ENCODE data around the gene CFAP90. TPM values are rescaled to one million over a fixed set of nuclear protein-coding genes. Genes with fewer than 3 reads are reported as not detected.
A peak's percentile ranks its signal among the peaks of the same experiment; 100 is the strongest.

The CFAP90 gene
- total RNA-seq, 1 donor: not detected

DNA sequence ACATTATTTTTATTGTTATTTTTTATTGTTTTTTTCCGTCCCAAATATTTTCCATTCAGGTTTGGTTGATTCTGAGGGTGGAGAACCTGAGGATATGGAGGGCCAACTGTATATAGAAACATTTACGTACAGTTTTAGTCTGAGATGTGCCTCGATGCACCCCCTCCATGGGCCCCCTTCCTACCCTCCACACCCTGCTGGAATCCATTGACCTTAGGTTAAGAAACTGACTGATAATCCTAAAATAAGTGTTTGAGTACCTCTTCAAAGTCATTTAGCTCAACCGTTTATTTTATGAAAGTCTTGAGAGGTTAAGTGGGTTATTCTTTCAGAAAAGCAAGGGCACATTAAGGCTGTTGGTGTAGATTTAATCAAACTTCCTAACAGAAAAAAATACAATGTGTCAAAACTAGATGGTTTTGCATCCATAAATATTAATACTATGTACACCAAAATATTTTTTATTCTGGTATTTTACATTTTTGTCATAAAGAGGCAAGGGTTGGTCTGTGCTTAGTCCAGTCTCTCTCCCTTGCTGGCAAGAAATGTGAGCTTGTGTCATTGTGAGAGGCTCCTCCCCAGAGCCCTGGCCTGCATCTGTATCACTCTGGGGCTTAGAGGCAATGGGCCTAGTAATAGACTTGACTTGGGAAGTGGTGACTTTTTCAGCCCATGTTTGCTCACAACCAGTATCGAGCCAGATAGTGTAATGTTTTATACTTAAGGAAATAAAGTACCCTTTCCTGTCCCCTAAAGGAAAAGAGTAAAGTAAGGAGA is 33.7 kb upstream of the CFAP90 start:
- no peak overlapping the region for H3K4me3 ChIP-seq (ENCODE audit: low read depth, low read length)
- DNase-seq (ENCODE audit: low read depth): peak; percentile 25
- TF ChIP-seq, protein P1, sequence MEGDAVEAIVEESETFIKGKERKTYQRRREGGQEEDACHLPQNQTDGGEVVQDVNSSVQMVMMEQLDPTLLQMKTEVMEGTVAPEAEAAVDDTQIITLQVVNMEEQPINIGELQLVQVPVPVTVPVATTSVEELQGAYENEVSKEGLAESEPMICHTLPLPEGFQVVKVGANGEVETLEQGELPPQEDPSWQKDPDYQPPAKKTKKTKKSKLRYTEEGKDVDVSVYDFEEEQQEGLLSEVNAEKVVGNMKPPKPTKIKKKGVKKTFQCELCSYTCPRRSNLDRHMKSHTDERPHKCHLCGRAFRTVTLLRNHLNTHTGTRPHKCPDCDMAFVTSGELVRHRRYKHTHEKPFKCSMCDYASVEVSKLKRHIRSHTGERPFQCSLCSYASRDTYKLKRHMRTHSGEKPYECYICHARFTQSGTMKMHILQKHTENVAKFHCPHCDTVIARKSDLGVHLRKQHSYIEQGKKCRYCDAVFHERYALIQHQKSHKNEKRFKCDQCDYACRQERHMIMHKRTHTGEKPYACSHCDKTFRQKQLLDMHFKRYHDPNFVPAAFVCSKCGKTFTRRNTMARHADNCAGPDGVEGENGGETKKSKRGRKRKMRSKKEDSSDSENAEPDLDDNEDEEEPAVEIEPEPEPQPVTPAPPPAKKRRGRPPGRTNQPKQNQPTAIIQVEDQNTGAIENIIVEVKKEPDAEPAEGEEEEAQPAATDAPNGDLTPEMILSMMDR (IDR thresholded peaks at IDR 0.05; ENCODE audit: insufficient read depth, low read length): no peak

DNA sequence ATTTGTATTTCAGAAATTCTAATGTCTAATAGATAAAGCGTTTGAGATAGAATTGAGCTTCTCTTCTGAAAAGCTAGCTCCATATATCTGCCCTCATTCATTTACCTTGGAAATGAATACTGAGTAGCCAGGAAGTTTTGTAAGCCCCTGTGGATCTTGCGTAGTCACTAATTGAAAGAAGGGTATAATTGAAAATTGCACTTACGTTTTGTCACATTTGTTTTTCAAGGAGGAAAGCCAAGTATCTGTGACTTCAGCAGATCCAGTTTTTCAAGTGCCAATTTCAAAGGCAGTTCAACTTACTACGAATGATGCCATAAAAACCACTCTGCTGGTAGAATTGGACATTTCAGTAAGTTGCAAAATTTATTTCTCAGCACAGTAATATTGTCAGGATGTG is 32.0 kb upstream of the CFAP90 start:
- TF ChIP-seq, protein P1 (IDR thresholded peaks at IDR 0.05; ENCODE audit: insufficient read depth, low read length): no peak
- H3K4me3 ChIP-seq (ENCODE audit: low read depth, low read length): no peak overlapping the region
- no peak for DNase-seq (ENCODE audit: low read depth)

DNA sequence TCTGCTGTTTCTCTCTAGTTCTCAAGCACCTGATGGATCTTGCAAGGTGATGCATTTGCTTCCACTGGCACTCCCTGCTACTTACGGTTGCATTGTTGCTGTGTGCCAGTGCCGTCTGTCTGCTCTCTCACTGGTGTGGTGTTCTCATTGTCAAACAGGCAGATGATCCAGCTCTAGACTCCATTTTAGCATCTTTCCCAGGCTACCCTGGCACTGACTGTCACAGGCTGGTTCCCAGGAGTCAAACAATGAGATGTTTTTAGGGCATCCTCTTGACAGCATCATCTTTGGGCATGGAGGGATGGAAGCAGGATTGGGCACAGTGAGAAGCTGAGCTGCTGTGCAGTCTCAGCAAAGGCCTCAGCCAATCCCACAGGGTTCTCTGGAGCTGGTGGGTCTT is 30.9 kb upstream of the CFAP90 start:
- no peak overlapping the region for H3K4me3 ChIP-seq (ENCODE audit: low read depth, low read length)
- no peak for DNase-seq (ENCODE audit: low read depth)
- TF ChIP-seq, protein P1 (IDR thresholded peaks at IDR 0.05; ENCODE audit: insufficient read depth, low read length): no peak

DNA sequence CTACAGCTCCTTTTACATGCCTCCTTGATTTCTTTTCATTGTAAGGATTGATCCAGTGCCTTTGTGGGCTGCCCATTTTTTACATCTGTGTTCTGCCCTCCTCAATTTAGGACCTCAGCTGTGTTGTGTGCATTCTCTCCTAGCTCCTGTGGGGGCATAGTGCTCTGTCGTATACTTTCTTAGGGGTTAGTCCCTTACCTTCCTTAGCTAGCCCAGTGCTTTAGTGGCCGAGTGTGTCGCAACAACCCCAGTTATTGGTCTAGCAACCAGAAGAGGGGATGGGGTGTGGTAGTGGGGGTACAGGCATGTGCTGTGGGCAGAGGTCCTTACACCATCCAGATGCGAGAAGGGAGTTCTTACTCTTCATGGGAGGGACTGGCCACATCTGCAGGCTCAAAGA is 30.2 kb upstream of the CFAP90 start:
- TF ChIP-seq, protein P1 (IDR thresholded peaks at IDR 0.05; ENCODE audit: insufficient read depth, low read length): no peak
- no peak overlapping the region for H3K4me3 ChIP-seq (ENCODE audit: low read depth, low read length)
- DNase-seq (ENCODE audit: low read depth): no peak

DNA sequence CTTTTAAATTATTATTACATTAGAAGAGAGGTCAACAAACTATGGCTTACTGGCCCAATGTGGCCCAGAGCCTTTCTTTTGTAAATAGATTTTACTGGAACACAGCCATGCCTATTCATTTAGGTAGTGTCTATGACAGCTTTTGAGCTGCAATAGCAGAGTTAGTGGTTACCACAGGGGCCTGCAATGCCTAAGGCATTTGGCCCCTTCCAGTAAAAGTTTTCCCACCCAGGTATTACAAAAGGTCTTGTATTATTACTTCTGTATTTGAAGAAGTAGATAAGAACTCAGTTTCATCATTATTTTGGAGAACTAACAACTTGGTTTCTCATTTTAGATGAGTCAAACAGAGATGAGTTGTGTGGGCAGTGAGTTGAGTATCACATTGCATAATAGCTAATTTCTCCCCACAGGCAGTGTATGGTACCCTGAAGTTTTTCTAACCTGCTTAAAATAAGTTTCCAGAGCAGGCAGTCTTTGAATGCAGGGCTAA is 27.5 kb upstream of the CFAP90 start:
- peak; percentile 73 for DNase-seq (ENCODE audit: low read depth)
- TF ChIP-seq, protein P1 (IDR thresholded peaks at IDR 0.05; ENCODE audit: insufficient read depth, low read length): no peak

DNA sequence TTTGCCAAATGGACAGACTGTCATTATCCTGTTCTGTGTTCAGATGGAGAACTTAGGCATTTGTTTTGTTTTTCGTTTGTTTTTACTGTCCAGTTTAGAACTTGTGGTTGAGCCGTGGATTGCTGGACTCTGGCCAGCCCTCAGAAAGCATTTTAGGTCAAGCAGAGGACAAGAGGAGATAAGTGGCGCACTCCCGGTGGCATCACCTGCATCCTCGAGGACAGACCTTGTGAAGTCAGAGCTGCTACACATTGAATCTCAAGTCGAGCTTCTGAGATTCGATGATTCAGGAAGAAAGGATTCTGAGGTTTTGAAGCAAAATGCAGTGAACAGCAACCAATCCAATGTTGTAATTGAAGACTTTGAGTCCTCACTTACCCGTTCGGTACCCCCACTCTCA is 26.9 kb upstream of the CFAP90 start:
- TF ChIP-seq, protein P1 (IDR thresholded peaks at IDR 0.05; ENCODE audit: insufficient read depth, low read length): no peak
- no peak for DNase-seq (ENCODE audit: low read depth)

More for the DNA sequence above, 27.5 kb upstream of the CFAP90 start:
- H3K4me3 ChIP-seq (ENCODE audit: low read depth, low read length): no peak overlapping the region

More for the DNA sequence above, 26.9 kb upstream of the CFAP90 start:
- H3K4me3 ChIP-seq (ENCODE audit: low read depth, low read length): no peak overlapping the region
